HK-2 (cell line): ENCODE results near the gene TRA2A.

ENCODE experiments used
- DNase-seq: peaks from one replicate; pipeline ENCODE4 v3.0.0-alpha.2; 2018; ENCODE audit not compliant: unreplicated experiment

TRA2A gene

DNA sequence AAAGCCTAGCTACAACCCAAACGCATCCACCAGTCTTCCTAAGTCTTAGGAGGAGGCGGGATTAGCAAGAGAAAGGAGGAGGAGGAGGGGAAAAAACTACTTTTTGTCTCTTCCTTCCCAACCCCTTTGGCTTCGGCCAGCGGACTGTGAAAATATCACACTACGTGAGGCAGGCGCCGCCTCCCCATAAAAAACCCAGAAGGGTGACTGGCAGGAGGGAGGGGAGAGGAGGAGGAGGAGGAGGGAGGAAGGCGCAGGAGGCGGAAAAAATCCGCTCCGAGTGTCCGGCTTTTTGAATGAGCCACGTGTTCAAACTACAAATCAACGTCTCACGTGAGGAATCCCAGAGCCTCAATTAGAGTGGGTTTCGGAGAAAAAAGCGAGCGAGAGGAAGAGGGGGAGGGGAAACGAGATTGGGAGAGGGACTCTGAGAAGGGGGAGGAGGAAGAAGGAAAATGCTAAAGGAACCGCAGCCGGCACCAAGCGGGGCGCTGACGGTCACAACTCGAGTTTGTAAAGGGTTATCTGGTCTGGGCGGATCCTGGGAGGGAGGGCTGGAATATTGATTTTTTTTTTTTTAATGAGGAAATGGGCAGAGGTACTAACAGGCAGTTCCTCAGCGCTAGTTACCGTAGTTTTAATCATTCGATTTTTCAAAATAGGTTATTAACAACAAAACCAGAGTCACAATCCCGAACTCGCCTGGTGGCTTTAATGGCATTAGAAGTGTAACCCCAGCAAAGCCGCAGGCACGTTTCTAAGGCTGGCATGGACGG lies 61.3 kb downstream of the TRA2A start, which contains the start of gene IGF2BP3:
TSS of gene IGF2BP3 (minus strand) at position 162 of the 776 bp plus-strand sequence. CDS start 381 bp downstream, outside the sequence.
- DNase-seq, result peak; percentile 94

DNA sequence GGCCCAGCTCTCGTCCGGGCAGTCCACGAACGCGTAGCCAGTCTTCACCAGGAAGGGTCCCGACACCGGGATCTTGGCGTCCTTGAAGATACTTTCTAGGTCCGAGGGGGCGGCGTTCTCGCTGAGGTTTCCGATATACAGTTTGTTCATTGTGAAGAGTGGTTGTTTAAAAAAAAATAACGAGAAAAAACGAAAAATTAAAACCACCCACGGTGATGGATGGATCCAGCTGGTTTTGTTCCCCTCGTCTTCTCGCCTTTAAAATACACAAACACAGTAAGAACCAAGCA lies 61.9 kb downstream of the TRA2A start:
- DNase-seq, result peak; percentile 41

DNA sequence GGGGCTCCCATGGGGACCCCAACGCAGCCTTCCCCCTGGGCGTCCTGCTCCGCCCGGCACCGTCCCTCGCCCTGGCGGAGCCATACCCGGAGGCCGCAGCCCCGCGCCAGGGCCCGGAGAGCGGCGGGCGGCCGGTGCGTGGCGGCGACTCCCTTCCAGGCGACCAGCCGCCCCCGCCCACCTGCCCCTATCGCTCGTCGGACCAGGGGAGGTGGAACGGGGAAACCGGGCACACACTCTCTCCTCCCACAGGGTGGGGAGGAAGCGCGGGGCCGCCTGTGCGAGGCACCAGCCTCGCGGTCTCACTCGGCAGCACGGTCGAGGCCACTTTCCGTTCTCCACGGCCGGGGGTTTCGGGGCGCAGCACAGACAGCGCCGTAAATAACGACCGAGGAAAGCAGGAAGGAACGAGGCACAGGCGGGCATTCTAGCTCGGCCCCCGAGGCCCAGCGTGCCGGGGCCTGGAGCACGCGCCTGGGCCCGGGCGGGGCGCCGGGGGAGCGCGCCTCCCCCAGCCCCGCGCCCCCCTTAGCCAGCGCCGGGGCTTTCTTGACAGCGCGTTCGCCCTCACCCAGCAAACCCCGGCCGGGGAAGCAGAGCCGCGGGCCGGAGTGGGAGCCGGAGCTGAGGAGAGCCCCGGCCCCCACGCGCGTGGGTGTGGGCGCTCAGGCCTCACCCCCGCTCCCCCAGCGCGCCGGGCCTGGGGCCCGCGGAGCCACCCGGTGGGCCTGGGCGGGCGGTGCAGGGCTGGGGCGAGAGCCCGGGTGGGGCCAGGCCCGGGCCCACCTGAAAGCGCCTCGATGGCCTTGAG lies 62.4 kb downstream of the TRA2A start:
- DNase-seq, result peak; percentile 63

DNA sequence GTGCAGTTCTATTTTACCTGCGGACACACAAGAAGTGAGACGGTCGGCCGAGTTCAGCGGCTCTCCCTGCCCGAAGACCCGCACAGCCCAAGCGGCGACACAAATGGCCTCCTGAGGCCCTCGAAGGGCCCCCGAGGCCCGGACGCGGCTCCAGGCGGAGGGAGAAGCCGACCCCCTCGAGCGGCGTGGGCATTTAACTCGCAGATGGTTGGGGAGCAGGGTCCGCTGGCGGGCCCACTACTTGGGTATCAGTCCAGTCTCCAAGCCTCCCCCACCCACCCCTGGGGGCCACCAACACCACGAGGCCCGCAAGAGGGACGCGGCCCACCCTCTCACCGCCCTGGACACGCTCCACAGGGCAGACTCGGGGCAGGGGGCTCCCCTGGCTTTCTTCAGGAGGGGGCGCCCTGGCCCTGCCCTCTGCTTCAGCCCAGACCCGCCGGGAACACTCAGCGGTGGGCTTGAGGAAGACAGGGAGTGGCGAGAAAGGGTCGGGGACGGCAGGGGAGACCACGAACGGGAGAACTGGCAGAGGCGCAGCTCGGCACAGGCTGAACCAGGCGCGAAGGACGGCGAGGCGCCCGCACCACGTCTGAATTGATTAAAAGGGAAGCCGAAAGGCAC lies 63.1 kb downstream of the TRA2A start:
- peak; percentile 49 for DNase-seq

DNA sequence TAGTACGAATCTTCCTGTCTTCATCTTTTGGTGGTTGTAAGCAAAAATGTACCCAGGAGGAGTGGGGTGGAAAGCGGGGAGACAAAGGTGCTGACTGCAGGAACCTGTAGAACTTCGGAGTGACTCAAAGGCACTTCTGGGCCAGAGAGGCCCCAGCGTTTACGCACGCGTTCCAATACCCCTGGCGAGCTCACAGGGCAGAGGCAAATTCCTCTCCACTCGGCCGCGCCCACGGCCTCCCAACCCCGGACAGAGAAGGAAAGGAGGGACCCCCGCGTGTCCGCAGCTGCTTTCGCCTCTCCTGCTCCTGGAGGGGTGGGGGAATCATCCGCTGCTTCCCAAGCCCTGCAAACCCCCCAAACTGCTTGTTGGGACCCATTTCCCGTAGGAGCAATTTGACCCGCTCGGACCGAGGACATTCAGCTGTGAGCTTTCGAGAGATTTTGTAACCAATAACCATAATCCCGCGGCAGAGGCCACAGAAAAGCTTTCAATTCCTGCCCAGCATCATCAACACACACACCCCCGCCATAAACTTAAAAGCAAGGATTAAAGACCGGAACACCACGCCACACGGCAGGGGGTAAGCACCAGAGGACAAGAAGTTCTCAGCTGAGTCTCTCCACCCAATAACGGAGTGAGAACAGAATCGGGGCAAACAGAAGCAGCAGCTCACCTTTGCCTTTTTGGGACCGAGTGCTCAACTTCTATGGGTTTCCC lies 63.8 kb downstream of the TRA2A start:
- DNase-seq, result peak; percentile 69

DNA sequence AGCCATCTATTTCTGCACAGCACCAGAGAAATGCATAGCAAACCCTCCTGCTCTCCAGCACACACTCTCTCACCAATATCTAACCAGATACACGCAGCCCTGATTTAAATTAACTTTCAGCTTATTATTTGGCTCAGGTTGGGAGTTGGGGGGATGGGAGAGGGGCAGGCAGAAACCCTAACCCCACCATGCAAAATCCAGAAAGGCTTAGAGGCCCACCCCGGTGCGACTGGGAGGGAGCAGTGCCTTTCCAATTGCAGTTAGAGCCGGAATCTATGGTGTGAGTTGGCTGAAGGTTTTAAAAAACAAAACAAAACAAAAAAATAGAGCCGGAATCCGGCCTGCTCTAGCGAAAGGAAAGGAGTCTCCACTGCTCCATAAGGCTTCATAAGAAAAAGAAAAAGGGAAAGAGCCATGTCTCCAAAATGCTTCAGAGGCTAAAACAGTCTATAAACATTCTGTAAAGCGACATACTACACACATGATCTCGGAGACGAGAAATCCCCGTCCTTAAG lies 64.4 kb downstream of the TRA2A start:
- DNase-seq, result peak; percentile 22

DNA sequence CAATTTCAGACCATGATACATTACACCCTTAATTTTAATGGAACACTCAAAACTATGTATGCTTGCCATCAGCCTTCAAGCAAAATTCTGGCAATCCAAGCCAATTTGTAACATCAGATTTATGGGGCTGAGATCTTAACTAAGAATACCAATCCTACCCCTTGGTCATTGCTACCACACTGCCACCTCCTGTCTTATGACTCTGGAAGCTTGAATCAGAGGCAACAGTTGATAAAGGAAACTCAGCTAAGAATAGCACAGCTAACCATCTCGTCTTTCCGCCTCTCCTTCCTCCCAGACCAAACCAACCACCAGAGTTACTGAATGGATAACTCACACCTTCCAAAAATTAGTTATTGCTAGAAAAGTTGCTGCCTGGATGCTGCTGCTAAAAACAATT lies 68.9 kb downstream of the TRA2A start:
- no peak for DNase-seq

DNA sequence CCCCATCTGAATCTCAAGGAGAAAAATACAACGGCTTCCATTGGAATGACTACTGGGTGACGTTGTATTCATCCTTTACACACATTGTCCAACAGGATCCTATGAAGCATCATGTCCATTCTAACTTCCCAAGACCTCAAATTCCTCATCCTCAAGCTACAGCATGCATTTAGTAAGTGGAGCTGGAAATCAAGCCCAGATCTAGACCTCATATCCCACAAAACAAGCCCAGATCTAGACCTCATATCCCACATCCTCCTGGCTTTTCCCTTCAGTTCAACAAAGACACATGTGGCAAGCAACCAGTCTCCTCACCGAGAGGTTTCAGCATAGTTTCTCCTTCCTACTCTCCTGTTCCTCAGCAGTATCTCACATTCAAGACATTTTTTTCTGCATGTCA lies 73.7 kb downstream of the TRA2A start:
- DNase-seq, result no peak

DNA sequence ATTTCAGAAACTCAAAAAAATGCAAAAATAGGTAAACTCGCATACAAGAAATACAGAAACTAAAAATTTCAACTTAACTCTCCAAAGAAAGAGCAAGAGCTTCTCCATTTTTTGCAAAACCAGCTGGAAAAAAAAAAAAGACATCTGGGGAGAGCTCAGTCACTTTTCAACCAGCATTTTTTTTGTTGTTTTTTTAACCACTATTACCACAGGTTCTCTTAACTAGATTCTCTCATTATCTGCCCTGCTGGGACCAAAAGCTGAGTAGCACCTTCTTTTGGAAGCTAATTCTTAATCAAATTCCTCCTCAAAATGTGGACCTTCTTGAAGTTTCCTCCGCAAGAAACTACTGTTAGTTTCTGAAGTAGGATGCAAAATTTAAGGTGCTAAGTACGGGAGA lies 75.7 kb downstream of the TRA2A start:
- DNase-seq, result no peak

DNA sequence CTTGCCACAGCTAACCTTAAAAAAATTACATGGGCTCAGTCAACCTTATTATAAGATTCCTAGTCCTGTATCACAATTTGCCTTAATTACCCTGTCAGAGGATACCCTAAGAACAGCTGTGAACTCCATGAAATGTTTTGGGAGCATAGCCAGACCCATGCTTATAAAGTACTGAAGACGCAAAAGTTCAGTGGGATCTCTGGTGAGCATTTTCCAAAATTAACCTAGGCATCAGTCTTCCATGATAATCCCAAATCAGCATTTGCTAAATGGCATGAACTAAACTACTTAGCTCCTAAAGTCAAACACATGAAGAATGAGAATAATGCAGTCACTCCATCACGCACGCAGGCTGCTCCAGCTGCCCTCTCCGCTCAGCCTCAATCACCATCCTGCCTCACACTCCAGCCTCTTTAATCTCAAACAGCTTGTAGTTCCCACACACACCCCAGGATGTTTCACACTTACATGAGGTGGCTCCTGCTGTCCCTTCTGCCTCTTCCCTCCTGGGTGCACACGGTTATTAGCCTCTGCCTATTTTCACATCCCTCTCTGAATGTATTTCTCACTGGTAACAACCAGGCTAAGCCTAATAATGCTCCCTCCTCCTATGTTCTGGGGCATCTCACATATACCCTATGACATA lies 76.8 kb downstream of the TRA2A start:
- DNase-seq, result no peak
